Epithelial cell of esophagus (primary cell): ENCODE data around the gene ATP11A.

Experiments
- DNase-seq: peaks from one replicate; pipeline ENCODE4 v3.0.0; 2010; ENCODE audit warnings: low read depth
- H3K4me3 ChIP-seq: 2 replicates; pipeline ENCODE4 v1.5.1; 2011; ENCODE audit warnings: mild to moderate bottlenecking, low read length, control low read depth
- CTCF ChIP-seq: IDR thresholded peaks from 2 replicates; pipeline ENCODE4 v1.5.1; 2011; ENCODE audit warnings: low read depth, mild to moderate bottlenecking, low read length, control low read depth, inconsistent platforms; ENCODE audit not compliant: insufficient read depth; ENCODE audit errors: missing control alignments

Gene ATP11A

GRCh38 chr13:112898621-112899280, 208.9 kb downstream of the ATP11A start:
- H3K4me3 ChIP-seq: no peak overlapping the region
- TF ChIP-seq CTCF: no peak
- DNase-seq: no peak

- H3K4me3 ChIP-seq: no peak overlapping the region
- no peak for TF ChIP-seq CTCF
- no peak for DNase-seq
Measured at GRCh38 chr13:112899281-112900225, 209.7 kb downstream of the ATP11A start.

DNA sequence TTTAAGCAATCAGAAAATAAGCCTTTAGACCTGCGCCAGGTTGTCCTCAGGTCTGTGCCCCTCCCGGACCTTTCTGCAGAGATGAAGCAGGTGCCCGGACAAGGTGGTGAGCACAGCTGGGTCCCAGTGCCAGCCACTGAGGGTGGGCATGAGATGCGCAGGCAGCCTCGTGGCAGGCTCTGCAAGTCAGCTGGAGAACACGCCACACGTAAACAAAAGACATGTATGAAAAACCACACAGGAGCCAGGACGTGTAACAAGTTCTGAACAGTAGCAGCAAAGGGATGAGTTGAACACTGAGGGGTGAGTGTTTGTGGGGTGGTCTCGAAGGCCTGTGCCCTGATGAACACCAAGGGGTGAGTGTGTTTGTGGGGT, 210.4 kb downstream of the ATP11A start:
- H3K4me3 ChIP-seq: no peak overlapping the region
- no peak for DNase-seq
- no peak for TF ChIP-seq CTCF

GRCh38 chr13:112900691-112901091, 210.9 kb downstream of the ATP11A start:
- no peak for DNase-seq
- no peak for TF ChIP-seq CTCF
- H3K4me3 ChIP-seq: no peak overlapping the region

DNA sequence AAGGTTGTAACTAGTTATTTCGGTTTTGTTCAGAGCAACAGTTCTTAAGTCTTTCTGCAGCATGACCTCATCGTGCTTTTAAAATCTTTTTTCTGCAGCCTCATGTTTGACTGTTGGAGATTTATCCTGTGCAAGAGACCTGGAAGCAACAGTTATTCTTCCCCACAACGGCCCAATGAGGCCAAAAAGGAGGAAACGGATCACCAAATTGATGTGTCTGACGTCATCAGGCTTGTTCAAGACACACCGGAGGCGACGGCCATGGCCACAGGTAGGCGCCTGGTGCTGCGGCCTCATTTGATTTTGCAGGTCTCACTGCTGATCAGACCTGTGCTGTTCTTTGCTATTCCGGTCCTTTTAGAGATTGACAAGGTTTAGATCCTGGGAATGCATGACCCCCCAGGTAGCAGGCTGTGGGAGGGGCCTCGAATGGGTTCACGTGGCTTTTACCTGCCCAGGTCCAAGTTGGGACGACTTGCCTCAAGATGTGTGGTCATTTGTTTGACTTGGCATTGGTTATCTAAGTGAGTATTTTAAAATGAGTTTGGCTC, 212.3 kb downstream of the ATP11A start:
- no peak for TF ChIP-seq CTCF
- H3K4me3 ChIP-seq: no peak overlapping the region
- peak; percentile 14 for DNase-seq

- no peak overlapping the region for H3K4me3 ChIP-seq
- no peak for TF ChIP-seq CTCF
- no peak for DNase-seq
Measured at GRCh38 chr13:112902669-112903068, 212.8 kb downstream of the ATP11A start.
